Superior temporal gyrus (tissue), 1 donor: ENCODE results near the gene MT1B.

Experiments used
- DNase-seq: peaks from one replicate; pipeline ENCODE4 v3.0.0-alpha.2; 2016; ENCODE audit errors: extremely low spot score

The MT1B gene

GRCh38 chr16:56684926-56685590, 33.4 kb downstream of the MT1B start:
- DNase-seq, result no peak

- DNase-seq, result no peak
These were observed 35.1 kb downstream of the MT1B start for GRCh38 chr16:56686758-56687157.

- DNase-seq, result no peak
These were observed 37.1 kb downstream of the MT1B start for GRCh38 chr16:56688762-56689161.

- DNase-seq, result no peak
These were observed 37.5 kb downstream of the MT1B start for GRCh38 chr16:56689171-56689570.

GRCh38 chr16:56690420-56691122, 38.9 kb downstream of the MT1B start:
- no peak for DNase-seq

- no peak for DNase-seq
These were observed 40.2 kb downstream of the MT1B start for GRCh38 chr16:56691885-56692284.

GRCh38 chr16:56695246-56695645, 43.6 kb downstream of the MT1B start:
- no peak for DNase-seq

GRCh38 chr16:56697456-56698155, 45.9 kb downstream of the MT1B start:
- no peak for DNase-seq

- DNase-seq, result no peak
These were observed 48.5 kb downstream of the MT1B start for GRCh38 chr16:56700195-56700594.

GRCh38 chr16:56700631-56701030, 48.9 kb downstream of the MT1B start:
- no peak for DNase-seq

- no peak for DNase-seq
These were observed 49.8 kb downstream of the MT1B start for GRCh38 chr16:56701534-56701933.
